Medulla oblongata (tissue), 1 donor: ENCODE results near the gene POLDIP2.
"Not testable (repeated sequence)": the region's sequence is repeated elsewhere in the genome, so short reads cannot be mapped to it uniquely, and the experiment has no call there.

Experiments used
- DNase-seq: peaks from one replicate; pipeline ENCODE4 v3.0.0-alpha.2; 2015; ENCODE audit errors: extremely low spot score

The POLDIP2 gene

DNA sequence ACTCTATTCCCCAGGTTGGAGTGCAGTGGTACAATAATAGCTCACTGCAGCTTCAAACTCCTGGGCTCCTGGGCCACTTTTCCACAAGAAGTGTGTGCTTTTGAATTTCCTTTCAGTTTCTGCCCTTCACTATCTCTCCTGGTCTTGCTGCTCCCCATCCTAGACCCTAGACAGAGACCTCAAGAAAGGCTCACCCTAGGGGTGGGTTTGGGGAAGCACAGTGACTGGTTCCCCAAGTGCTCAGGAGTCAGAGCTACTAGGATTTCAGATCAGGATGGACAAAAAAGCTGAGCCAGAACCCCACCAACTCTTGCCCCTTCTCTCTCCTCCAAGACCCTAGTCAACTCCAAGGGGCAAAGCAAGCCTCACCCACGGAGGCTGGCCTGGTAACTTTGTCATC is 9.3 kb upstream of the POLDIP2 start:
- DNase-seq = no peak

DNA sequence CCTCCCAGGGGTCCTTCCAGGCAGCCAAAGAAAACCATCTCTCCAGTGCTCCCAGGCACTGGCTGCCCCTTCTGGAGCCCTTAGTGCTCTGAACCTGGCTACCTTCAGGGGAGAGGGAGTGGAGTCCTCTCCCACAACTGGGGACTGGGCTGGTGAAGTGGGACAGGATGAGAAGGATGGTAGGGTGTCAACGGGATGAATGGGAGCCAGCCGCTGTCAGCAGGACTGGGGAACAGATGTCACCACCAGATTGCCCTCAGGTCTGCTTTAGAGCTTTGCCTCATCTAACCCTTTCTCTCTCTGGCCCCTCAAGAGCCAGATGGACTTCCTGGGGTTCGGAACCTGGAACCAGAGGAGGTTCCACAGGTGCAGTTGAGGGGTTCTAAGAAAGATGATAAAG is 8.2 kb upstream of the POLDIP2 start:
- DNase-seq = no peak

DNA sequence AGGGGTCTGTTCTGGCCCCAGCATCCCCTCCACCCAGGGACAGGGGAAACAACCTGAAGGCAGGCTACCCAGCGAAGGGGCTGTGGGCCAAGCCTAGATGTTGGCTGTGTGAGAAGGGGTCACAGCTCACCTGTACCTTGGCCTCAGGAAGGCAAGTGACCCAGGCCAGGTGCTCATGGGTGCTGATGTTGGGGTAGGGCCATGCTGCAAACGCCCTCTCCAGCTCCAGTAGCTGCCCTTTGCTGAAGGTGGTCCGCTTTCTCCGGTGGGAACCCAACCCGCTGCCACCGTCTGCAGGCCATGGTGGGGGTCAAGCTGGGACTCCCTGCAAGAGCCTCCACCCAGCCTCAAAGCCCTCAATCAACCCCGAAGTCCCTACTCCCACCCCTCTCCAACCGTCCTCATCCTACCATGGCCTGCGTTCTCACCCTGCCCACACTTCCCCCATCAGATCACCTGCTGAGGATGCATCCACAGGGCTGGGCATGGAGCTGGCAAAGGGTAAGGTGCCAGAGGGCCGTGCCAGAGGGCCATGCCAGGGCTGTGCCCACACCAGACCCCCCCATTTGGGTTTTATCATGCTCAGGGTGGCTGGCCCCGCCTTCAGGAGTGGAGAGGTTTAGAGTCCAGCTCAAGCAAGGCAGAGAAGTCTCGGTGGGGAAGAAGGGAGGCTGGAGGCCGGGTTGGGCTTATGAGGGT is 7.5 kb upstream of the POLDIP2 start, which contains the start of gene SEBOX:
TSS of gene SEBOX (minus strand) at position 535 of the 699 bp plus-strand sequence. CDS start at position 487, 48 bp downstream.
- DNase-seq = no peak

DNA sequence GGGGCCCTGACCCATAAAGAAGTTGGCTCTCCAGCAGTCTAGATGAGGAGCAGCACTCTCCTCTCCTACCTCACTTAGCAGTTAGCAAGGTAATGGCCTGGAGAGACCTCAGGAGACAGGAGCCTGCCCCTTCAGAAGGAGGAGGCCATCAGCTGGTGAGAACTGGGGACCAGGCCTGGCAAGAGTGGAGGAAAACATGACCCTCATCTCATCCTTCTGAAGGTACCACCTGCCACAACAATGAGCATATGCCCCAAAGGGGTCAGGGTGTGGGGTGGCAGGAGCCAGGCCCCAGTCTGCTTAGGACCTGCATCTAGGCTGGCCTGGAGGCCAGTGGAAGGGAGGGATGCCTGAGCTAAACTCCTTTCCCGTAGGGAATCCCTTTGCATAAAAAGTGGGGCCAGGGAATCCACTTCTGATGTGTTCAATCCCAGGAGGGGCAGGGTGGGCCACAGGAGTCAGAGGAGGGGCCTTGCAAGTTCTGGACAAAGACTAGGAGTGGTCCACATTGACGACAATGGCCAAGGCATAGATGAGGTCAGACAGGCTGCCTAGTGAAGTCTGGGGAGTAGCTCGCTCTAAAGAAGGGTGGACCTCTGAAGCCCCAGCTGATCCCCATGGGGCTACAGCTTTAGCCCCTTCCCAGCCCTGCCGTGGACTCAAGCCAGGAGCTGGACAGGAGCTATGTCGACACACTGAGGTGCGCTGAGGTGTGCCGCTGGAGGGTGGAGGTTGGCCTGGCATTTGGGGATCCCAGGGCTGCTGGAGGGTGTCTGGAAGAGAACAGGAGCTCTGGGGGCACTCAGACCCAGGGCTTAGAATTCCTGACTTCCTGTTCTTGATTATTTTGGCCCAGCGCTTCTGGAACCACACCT is 6.7 kb upstream of the POLDIP2 start:
- no peak for DNase-seq

DNA sequence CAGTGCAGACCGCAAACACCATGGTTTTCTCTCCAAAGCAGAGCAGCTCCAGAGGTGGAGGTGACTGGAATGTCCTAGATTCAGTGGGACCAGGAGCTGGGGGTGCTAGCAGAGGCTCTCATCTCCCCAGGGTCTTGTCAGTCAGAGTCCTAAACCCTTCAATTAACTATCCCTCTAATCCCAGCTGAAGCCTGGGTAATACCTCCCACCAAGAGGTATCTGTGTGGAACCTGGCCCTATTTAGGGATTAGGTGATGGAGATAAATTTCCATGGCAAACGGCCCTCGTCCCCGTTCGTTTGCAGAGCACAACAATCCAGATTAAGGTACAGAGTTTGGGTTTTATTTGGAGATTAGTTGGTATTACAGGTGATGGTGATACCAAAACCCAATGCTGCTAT is 5.9 kb upstream of the POLDIP2 start:
- DNase-seq = no peak

DNA sequence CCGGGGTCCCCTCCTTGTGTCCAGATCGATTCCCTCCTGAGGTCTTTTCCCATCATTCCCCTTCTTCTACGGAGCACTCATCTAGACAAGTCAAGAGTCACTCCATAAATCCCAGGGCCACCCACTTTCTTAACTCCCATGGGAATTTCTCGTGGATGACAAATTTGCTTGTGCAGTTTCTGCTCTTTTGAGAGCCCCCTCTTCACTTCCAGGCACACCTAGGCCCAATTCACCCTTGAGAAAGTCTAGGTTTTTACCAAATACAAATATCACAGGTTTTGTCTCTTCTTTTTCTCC is 522 bp upstream of the POLDIP2 start:
- no peak for DNase-seq

DNA sequence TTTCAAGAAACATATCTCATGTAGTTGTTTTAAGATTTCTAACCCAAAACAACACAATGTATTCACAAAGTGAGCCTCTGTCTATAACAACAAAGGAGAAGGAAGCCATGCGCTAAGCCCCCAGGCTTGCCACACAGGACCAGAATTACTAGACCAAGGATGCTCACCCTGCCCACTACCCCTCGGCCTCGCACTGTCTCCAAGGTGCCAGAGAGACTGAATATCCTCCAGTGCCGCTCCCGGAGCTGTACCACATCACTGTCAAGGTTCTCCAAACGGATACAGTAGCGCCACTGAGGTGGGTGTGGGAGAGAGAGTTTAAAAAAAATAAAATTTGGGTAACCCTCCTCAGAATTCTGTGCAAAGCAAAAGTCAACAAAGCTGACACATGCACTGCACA is 7.1 kb downstream of the POLDIP2 start:
- no peak for DNase-seq

DNA sequence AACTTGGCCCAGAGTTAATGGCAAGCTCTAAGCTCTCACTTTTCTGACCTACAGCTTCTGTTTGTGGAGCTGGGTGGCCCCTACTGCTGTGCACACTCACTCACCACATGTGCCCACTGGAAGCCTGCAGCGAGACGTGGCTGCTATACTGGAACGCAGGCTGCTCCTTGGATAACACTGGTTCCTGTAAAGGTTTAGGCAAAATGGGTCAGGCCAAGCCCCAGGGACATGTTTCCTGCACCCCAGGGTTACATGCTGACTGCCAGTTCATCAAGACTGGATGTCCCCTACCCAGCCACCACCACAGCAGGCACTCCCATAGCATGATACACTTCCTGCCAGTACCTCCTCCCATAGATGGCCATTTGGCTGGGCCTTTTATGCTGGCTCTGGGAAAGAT is 8.3 kb downstream of the POLDIP2 start:
- no peak for DNase-seq

DNA sequence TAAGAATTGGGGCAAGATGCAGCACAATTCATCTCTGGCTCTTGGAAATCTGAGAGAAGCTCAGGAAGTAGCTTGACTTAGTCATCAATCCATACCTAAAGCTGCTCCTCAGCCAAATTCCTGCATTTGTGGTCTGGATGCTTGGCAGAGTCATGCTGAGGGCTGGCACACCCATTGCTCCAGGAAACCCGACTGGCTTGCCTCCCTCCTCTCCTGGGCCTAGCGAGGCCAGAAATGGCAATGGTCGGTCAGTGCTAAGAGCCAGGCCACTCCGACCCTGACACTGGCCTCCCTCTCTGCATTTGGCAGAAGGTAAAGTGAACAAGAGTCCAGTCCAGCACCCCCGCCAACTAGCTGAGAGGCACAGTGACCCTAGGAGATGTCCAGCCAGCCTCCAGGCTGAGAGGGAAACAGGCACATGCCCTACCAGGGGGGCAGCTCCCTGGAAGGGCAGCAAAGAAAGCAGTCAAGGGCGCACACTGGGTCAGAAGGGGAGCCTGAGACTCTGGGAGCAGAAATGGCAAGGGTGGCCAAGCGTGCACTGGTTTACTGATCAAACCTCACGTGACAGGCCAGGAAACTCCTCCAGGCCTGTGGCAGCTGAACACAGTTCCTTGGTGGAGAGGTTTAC is 10.0 kb downstream of the POLDIP2 start:
- no peak for DNase-seq

DNA sequence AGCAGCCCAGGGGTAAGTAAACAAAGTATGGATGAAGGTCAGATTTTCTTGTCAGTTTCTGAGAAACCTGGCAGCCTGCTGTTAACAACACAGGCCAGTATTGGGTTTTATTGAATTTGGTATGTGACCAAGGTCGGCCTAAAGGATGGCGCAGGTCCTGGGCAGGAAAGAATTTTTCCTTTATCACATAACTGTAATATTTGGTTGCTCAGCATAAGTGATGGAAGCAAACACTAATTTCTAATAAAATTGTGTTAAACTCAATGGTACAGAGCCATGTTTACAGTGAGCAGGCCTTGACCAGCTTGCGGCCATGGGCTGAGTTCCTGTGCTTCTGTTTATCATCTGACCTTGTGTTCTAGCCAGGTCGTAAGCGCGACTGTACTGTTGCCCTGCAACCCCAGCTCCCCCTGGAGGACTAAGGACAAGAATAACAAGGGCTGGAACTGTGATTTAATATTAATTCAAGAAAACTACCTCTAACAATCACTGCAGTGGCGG is 10.5 kb downstream of the POLDIP2 start:
- DNase-seq = no peak

DNA sequence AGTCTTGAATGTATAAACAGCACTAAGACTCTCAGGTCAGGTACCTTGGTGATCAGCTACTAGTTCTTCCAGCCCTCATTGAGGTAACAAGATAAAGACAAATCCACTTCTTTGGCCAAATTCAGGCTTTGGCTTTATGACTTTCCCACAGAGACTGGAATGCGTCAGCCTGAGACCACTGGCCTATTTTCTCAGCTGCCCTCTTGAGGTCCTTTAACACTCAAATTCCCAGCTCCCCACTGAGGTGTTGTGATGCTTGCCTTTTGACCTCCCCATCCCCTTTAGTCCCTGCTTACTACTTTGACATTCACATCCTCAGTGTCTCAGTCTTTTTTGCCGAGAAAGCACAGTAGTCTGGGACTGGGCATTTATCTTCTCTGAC is 11.1 kb downstream of the POLDIP2 start:
- DNase-seq = no peak

DNA sequence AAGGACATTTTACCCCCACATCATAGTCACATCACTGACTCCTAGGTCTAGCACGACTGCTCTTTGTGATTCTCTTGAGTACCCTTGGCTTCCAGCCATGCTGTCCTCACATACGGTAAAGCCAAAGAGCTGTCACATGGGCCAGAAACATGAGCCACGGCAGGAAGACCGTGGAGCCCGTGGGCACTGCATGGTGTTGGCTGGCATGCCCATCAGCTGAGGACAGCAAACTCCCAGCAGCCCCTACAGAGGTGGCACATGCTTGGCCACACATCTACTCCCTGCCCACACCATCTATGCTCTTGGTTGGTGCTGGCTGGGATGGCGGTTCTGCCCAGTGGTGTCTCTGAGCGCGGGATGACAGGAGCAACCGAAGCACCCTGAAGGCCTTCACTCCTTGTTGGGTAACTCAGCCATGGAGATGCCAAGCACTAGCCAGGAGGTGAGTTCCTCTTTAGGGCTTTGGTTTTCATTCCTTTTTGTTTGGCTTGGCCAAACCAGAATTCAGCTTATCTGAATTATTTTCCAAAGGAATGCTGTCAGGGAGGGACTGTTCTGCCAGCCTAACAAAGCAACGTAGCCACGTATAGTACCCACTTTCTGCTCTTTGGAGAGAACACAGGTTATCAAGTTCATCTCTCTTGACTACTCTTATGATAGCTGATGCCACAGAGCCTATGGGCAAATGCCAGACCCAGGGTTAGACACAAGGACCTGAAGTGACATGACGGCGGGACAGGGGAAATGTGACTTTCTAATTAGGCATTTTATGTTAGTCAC is 11.7 kb downstream of the POLDIP2 start:
- DNase-seq = no peak

DNA sequence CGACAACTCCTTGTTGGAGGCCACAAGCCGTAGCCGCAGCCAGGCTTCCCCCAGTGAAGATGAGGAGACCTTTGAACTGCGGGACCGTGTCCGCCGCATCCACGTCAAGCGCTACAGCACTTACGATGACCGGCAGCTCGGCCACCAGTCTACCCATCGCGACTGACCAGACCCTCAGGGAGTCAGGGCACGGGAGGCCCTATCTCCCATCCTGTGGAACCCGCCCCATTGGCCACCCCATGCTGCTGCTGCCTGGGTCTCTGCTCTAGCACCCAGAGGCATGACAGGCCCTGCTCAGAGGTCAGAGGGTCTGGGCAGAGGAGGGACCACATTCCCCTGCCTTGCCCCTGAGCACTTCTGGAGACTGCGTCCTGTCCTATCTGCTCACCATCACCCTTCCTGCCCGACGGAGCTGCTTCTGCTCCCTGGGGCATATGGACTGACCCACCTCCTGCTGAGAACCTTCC is 12.9 kb downstream of the POLDIP2 start:
- no peak for DNase-seq

DNA sequence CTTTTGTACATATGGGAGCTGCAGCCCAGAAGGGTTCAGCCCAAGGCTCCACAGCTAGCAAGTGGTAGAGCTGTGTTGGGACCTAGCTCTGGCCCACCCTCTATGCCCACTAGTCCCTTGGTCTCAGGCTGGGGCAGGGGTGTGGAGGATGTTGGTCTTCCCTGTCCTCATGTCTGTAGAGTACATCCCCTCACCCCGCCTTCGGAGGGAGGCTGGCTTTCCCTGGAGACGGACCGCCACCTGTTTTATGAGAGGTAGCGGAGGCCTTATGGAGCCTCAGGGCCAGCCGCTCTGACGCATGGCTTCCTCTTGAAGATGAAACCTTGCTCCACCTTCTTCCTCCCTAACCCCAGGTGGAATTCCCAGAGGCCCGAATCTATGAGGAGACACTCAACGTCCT is 13.3 kb downstream of the POLDIP2 start:
- DNase-seq = no peak

DNA sequence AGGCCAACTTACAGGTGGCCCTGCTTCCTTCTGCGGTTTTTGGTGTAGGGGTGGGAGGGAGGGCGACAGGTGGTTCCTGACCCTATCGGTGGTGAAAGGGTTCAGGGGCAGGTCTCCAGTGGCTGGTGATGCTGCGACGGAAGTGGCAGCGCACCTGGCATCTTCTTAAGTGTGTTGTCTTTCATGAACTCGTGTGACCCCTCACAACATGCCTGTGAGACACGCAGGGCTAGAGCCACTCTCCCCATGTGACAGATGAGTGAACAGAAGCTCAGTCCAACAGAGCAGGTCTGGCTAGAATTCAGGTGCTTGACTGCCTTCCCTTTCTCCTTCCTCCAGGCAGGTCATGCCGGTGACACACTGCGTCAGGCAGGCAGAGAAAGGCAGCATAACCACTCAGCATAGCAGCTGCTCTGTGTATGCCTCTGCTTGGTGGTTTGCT is 13.8 kb downstream of the POLDIP2 start:
- no peak for DNase-seq

DNA sequence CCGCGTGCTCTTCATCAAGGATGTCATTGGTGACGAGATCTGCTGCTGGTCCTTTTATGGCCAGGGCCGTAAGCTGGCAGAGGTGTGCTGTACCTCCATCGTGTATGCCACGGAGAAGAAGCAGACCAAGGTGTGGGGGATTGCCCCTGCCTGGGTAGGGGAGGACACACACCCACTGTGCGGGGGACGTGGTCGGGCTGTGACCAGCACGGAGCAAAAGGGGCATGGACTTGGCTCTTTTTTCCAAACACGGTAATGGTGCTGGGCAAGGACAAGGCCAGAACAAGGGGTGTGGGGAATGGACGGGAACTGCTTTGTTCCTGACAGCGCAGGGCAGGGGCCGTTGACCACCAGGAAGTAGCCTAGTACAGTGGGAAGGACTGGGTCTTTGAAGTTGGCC is 15.0 kb downstream of the POLDIP2 start:
- no peak for DNase-seq

DNA sequence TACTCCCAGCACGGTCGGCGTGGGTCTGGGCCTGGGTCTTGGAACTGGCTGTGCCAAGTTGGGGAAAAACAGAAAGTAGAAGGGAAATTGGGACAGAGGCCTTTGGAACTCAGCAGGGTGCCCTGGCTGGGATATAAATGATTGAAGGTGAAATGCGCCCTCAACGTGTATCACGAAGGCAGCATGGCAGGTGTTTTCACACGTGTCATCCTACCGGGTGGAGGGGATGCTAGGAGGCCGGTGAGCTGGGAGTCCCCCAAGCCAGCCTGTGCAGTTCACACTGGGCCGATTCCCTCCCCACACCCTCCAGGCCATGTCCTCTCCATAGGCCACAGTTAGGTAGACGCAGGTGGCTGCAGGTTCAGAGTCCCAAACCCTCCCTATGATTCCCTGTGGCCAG is 15.8 kb downstream of the POLDIP2 start:
- DNase-seq = no peak

DNA sequence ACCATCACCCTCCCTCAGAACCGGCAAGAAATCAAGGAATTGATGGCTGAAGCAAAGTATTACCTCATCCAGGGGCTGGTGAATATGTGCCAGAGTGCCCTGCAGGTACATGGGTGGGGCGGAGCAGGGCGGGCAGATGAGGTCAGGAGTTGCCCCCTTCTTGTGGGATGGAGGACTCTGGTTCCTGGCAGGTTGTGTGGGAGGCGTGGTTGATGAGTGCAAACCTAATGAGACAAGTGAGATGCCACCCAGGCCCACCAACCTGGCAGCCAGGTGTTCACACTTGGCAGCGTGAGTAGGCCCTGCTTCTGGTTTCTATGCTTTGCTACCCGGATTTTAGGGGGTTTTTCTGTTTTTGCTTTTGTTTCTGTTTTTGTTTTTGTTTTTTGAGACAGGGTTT is 17.0 kb downstream of the POLDIP2 start:
- DNase-seq = no peak

DNA sequence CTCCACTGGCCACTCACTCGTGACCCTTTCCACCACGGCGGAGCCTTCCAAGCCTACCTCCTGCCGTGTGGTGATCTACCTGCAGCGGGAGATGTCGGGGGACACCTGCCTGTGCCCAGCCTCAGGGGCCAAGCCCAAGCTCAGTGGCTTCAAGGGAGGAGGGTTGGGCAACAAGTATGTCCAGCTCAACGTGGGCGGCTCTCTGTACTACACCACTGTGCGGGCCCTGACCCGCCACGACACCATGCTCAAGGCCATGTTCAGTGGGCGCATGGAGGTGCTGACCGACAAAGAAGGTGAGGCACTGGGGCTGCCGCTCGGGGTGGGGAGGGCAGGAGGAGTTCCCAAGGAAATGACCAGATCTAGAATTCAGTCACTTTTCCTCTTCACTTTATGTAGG is 17.9 kb downstream of the POLDIP2 start:
- DNase-seq = no peak

DNA sequence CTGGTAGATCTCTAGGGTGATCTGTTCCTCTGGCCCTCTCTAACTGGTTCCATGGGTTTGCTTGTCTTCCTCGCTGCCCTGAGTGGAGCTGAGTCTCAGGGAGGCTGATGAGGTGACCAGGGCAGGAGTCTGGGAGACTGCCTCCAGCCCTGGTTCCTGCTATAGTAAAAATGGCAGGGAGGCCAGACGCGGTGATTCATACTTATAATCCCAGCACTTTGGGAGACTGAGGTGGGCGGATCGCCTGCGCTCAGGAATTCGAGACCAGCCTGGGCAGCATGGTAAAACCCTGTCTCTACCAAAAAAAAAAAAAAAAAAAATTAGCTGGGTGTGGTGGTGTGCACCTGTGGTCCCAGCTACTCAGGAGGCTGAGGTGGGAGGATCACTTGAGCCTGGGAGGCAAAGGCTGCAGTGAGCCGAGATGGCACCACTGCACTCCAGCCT is 18.5 kb downstream of the POLDIP2 start:
- DNase-seq = not testable (repeated sequence)

DNA sequence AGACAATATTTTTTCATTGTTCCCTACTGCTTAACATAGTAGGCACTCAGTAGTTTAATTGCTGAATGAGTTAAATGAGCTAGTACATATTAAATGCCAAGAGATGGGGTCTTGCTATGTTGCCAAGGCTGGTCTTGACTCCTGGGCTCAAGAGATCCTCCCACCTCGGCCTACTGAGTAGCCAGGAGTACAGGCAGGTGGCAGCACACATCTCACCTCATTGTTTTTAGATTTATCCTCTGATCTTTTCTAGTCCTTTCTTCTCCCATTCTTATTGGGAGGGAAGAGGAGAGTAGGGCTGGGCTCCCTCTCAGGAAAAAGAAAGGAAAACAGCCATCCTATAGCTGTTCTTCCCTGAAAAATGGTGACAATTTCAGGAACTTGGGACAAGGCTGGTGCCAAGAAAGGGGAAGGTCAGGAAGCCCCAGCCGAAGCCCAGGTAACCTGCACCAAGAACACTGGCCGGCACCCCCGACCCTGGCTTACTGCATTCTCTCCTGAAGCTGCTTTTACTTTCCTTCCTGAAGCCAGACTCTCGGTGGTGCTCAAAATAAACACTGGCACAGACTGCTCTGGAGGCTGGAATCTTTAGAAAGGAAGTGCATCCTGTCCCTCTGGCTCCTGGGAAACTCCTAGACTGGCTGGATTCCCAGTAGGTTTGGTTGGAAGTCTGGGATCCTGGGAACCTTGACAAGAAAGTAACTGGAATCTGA is 19.1 kb downstream of the POLDIP2 start:
- no peak for DNase-seq
